ENCODE data around the gene MYT1.

GRCh38 chr20:64194269-64194668, 30.0 kb downstream of the MYT1 start:
- TF ChIP-seq, protein P1, sequence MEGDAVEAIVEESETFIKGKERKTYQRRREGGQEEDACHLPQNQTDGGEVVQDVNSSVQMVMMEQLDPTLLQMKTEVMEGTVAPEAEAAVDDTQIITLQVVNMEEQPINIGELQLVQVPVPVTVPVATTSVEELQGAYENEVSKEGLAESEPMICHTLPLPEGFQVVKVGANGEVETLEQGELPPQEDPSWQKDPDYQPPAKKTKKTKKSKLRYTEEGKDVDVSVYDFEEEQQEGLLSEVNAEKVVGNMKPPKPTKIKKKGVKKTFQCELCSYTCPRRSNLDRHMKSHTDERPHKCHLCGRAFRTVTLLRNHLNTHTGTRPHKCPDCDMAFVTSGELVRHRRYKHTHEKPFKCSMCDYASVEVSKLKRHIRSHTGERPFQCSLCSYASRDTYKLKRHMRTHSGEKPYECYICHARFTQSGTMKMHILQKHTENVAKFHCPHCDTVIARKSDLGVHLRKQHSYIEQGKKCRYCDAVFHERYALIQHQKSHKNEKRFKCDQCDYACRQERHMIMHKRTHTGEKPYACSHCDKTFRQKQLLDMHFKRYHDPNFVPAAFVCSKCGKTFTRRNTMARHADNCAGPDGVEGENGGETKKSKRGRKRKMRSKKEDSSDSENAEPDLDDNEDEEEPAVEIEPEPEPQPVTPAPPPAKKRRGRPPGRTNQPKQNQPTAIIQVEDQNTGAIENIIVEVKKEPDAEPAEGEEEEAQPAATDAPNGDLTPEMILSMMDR (IDR thresholded peaks at IDR 0.05; ENCODE audit: low read length) = no peak
- no peak for TF ChIP-seq EZH2 (IDR thresholded peaks at IDR 0.05; ENCODE audit: borderline replicate concordance, low read length)

Measured in OCI-LY1 (cell line).